GM19463 (cell line): Measurements from ENCODE around the gene GADD45A.
A peak's percentile ranks its signal among the peaks of the same experiment; 100 is the strongest.
"Not testable (repeated sequence)": the region's sequence is repeated elsewhere in the genome, so short reads cannot be mapped to it uniquely, and the experiment has no call there.

ENCODE experiments used
- ATAC-seq: cut with Tn5 transposase; IDR thresholded peaks from one replicate; pipeline ENCODE4 v1.9.1; 2021; ENCODE audit warnings: mild to moderate bottlenecking, moderate library complexity; ENCODE audit not compliant: unreplicated experiment

The GADD45A gene

GRCh38 chr1:67717876-67718275, 32.9 kb downstream of the GADD45A start:
- ATAC-seq = no peak

- ATAC-seq = no peak
Observed at GRCh38 chr1:67719329-67720196, 34.6 kb downstream of the GADD45A start.

DNA sequence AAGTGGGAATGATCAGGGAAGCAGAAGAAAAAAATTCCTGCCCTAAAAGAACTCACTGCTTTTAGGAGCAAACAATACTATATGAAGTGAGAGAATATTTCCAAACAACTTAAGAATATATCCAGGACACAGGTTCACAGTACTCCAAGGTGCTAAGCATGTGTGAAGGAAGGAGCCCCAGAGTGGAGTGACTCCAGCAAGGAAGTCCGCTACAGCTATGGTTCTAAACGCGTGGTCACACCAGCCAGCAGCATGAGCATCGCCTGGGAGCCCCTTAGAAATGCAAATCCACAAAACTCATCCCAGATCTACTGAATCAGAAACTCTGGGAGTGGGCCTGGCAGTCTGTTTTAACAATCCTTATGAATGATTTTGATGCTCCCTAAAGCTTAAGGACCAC, 36.1 kb downstream of the GADD45A start:
- no peak for ATAC-seq

GRCh38 chr1:67721650-67722291, 36.8 kb downstream of the GADD45A start:
- ATAC-seq = no peak

DNA sequence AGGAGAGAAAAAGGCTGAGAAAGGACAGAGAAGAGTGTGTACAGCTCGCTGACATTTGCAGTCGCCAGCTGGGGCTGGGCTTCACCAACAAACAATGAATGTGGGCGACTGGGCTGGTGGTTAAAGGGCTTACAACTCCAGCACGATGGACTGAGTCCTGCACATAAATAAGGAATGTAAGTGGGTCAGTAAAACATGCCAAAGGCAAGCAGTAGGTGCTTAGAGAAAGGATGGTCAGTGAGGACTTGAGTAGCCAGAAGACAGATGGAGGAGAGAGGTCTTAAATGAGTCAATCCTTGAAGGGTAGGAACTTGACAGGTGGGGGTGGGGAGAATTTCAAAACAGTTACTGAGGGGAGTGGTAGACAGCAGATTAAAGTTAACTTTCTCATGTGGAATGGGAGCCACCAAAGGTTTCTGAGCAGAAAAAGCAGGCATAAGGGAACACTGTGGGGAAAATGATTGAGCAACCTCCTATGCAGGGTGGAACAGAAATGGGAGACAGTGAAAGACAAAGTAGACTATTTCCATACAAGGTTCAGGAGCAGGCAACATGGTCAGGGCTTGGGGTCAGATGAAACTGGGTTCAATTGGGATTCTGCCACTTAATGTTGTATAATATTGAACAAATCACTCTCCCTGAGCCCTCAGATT, 37.4 kb downstream of the GADD45A start:
- ATAC-seq = no peak

DNA sequence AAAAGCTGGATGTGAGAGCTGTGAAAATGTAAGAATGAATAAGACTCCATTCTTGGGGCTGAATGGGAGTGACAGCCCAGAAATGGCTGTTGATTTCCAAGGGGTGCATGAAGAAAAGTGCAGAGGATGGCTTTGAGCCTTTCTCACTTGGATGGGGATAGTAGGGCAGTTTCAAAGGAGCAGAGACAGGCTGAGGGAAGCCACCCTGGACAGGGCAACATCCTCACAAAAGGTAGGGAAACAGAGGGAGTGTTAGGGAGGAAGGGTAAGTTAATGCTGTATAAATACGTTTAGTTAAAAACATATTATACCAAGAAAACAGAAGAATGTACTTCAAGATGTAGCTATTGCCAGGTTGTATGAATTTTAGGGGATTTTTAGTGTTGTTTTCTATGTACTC, 38.1 kb downstream of the GADD45A start:
- no peak for ATAC-seq

GRCh38 chr1:67723620-67724019, 38.6 kb downstream of the GADD45A start:
- ATAC-seq = peak; percentile 78

DNA sequence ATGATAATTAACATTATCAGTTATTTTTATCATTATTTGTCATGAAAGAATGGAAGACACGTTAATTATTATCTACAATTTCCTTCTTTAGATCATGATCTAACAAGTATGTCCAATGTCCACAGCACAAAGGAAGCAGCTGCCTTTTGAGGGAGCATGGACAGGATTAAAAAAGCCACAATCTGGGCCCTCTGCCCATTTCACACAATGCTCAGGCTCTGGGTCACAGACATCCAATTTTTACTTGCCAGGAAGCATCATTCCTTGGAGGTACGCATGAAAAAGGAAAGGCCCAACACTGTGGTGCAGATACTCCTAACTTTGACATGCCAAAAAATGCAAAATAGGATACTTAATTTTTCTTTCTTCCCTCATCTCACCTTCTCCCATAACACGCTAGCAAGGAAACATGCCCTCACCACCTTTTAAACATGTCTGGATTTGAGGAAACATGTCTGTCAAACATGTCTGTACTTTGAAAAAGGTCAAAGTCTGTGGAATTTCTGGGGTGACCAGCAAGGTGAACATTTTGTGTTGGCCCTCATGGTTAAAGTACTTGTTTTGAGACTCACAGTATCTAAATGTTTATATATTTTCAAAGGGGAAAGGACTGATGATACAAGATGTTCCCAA, 40.0 kb downstream of the GADD45A start:
- no peak for ATAC-seq

DNA sequence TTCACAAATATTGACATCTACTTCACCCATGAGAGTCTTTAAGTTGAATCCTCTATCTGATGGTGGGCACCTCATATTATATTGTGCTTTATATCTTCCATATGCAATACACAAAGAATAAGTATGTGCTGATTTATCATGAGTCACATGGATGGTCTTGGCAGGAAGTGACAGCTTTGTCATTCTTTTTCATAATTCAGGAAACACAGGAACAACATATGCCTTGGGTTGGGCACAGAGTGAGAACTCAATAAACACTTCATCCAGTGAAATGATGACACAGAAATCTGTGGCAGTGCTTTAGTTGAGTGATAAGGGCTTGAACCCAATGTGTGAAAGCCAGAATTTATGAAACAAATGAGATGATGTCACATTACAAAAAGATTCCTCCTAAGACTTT, 41.2 kb downstream of the GADD45A start:
- no peak for ATAC-seq

DNA sequence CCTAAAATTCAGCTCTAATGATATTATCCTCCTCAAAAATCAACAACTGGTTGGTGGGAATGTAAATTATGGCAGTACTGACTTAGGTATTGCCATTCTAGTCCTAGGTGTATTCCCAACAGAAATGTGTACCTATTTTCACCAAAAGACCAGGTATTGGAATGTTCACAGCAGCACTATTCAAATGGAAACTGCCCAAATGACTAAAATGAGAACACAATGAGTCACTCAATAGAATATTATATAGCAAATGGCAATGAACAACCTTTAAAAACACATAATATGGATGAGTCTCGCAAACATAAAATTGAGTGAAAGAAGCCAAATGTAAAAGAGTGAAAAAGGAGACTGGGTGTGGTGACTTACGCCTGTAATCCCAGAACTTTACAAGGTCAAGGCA, 44.9 kb downstream of the GADD45A start:
- peak; percentile 26 for ATAC-seq

- not testable (repeated sequence) for ATAC-seq
Observed at GRCh38 chr1:67730312-67730711, 45.3 kb downstream of the GADD45A start.

GRCh38 chr1:67731322-67731721, 46.3 kb downstream of the GADD45A start:
- no peak for ATAC-seq

GRCh38 chr1:67732750-67733151, 47.8 kb downstream of the GADD45A start:
- peak; percentile 43 for ATAC-seq

GRCh38 chr1:67733681-67734322, 48.8 kb downstream of the GADD45A start:
- ATAC-seq = no peak

- no peak for ATAC-seq
Observed at GRCh38 chr1:67734323-67734690, 49.3 kb downstream of the GADD45A start.

DNA sequence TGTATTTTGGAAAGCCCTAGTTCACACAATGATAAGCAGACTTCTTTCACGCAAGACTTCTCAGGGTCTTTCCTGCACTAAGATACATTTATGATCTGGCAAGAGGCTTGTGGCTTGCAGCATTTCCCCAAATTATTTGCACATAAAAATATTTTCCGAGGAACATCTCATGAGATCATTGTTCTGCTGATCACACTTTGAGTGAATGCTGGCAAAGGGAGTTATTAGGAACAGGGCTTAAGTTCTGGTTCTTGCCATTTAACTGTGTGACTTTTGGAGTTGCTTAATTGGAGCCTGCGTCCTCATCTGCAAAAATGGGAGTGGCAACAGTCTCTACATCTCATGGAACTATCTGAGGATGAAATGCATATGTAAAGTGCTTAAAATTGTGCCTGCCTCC, 50.2 kb downstream of the GADD45A start:
- ATAC-seq = no peak

DNA sequence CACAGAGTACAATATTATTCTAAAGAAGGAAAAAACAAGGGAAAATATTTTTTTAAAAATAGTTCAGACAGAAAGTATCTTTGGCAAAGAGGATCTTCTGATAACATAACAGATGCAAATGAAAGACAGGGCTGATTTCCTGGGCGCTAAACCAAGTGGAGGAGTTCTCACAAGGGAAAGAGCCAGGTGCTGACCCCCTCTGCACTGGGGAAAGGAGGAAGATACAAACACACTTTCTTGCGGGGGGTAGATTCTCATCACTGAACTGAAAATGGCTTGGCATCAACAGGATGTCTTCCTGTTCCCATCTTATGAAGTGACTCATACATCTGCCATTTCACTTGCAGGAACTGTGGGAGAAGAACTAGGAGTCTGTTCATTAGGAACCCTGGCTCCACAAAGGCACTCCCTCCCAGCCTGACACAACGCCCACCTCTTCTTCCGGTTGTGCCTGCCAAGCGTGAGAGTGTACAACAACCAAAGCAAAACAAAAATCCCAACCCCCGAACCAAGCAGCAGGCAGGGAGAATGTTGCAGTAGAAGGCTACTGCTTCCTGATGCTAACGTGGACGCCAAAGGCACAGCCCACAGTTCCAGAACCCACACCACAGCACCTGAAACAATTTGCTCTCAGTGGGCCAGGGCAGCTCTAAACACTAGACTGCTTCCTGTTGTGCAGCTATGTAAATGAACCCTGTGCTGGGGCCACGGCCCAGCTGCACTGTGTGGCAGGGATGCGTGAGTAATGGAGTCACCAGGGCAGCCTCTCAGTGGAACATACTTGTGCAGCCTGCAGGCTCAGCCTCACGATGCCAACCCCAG, 51.0 kb downstream of the GADD45A start:
- ATAC-seq = peak; percentile 87

- no peak for ATAC-seq
Observed at GRCh38 chr1:67736750-67737149, 51.7 kb downstream of the GADD45A start.

DNA sequence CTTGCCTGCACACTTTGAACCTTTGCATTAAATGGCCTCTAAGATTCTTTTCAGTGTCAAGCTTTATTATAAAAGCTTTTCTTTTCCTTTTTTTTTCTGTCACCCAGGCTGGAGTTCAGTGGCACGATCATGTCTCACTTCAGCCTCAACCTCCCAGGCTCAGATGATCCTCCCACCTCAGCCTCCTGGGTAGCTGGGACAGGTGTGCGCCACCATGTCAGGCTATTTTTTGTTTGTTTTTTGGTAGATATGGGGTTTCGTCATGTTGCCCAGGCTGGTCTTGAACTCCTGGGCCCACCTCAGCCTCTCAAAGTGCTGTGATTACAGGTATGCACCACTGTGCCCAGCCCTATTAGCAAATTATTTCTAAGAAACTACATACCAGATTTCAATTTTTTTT, 52.9 kb downstream of the GADD45A start:
- ATAC-seq = no peak
